GM12864 (cell line): ENCODE data around the gene MARK3.

Experiments
- DNase-seq: peaks from one replicate; pipeline ENCODE4 v3.0.0-alpha.2; 2011; ENCODE audit warnings: low read depth
- H3K4me3 ChIP-seq: 2 replicates; pipeline ENCODE4 v1.5.1; 2011; ENCODE audit warnings: mild to moderate bottlenecking, low read depth, low read length, control low read depth
- TF ChIP-seq, protein P1 (sequence below): IDR thresholded peaks from 2 replicates; pipeline ENCODE4 v1.5.1; 2011; ENCODE audit warnings: low read depth, mild to moderate bottlenecking, moderate library complexity, low read length, control low read depth, inconsistent platforms; ENCODE audit errors: missing control alignments

MARK3 gene

DNA sequence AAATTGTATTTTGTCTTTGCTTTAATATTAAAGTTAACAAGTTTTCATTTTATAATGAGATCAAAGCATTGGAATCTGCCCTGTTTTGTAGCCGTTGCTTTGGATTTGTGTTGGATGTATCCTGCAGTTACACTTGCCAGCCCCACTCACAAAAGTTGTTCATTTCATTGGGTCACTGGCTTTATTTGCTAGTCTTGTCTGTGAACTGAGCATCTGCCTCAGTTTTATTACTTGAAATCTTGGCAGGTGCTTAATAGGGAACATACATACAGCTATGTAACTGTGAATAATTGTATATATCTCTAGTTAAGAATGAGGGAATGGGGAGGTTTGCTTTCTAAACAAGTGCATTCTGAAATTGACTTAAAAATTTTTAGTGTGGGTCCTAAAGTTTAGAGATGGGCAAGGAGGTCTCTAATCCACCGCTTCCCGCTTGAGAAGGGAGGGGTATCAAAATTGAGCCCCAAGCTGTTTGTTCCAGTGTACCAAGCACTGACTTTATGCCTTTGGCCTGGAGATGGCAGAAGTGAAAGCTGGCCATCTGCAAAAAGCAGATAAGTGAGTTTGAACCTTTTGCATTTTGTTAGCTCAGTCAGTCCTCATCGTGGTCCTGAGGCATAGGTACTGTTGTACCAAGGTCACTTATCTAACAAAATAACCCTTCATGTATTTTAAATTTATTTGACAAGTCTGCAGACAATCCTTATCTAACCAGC is 41.9 kb upstream of the MARK3 start:
- TF ChIP-seq, protein P1, sequence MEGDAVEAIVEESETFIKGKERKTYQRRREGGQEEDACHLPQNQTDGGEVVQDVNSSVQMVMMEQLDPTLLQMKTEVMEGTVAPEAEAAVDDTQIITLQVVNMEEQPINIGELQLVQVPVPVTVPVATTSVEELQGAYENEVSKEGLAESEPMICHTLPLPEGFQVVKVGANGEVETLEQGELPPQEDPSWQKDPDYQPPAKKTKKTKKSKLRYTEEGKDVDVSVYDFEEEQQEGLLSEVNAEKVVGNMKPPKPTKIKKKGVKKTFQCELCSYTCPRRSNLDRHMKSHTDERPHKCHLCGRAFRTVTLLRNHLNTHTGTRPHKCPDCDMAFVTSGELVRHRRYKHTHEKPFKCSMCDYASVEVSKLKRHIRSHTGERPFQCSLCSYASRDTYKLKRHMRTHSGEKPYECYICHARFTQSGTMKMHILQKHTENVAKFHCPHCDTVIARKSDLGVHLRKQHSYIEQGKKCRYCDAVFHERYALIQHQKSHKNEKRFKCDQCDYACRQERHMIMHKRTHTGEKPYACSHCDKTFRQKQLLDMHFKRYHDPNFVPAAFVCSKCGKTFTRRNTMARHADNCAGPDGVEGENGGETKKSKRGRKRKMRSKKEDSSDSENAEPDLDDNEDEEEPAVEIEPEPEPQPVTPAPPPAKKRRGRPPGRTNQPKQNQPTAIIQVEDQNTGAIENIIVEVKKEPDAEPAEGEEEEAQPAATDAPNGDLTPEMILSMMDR, result no peak
- no peak for DNase-seq
- no peak overlapping the region for H3K4me3 ChIP-seq

- H3K4me3 ChIP-seq, result no peak overlapping the region
- no peak for DNase-seq
- TF ChIP-seq, protein P1, result no peak
These were observed 41.1 kb upstream of the MARK3 start for GRCh38 chr14:103343905-103344797.

DNA sequence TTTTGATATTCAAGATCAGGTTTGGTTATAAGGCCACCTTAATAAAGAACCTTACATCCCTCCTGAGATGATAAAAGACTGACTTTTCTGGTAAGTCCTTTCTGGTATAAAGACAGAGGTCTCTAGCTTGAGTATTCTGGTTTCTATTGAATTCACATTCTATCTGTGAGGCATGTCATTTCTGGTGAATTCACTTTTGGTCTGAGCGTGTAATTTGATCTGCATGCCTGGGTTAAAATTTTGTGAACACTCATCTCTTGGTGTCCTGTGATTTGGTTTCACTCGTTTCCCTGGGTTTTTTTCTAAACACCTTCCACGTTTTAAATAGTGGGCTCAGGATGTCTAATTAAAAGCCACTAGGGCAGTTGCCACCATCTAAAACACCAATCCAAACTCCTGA is 38.9 kb upstream of the MARK3 start:
- no peak for DNase-seq
- TF ChIP-seq, protein P1, result no peak
- H3K4me3 ChIP-seq, result no peak overlapping the region

DNA sequence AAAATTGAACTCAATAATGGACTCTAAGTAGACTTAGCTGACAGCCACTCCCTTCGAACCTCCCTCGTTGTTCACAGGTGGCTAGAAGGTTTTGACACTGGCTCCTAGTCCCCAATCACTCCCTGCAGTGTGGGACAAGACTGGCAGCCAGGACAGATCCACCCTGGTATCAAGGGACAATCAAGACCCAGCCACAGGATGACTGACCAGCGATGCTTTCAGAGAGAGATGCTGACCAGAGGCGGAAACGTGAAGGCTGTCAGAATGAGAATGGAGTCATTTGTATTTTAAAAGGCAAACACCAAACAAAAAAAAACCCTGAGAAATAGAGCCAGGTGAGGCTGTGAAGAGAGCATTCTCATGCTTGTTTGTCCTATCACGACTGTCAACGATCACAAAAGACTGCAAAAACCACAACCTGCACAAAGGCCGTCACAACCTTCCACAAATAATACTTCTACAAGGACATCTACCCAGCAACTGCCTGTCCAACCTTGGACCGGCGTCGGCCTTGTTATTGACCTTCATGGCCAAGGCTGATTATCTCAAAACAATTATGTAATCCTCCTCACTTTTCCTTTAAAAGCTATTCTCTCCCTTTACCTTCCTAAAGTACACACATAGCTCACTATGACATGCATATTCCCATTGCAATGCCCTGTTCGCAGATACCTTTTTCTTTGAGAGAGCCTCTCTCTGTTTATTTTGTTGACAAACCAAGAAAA is 38.0 kb upstream of the MARK3 start:
- DNase-seq, result no peak
- TF ChIP-seq, protein P1, result no peak
- no peak overlapping the region for H3K4me3 ChIP-seq

- TF ChIP-seq, protein P1, result no peak
- DNase-seq, result no peak
These were observed 37.1 kb upstream of the MARK3 start for GRCh38 chr14:103348154-103348553.

GRCh38 chr14:103349982-103350381 is 35.2 kb upstream of the MARK3 start:
- TF ChIP-seq, protein P1, result no peak
- no peak for DNase-seq

More at GRCh38 chr14:103348154-103348553, 37.1 kb upstream of the MARK3 start:
- H3K4me3 ChIP-seq, result no peak overlapping the region

More at GRCh38 chr14:103349982-103350381, 35.2 kb upstream of the MARK3 start:
- H3K4me3 ChIP-seq, result no peak overlapping the region
